22Rv1 (cell line): ENCODE data around the gene ULBP1.
"Not testable (repeated sequence)": the region's sequence is repeated elsewhere in the genome, so short reads cannot be mapped to it uniquely, and the experiment has no call there.

Experiments
- H3K27ac ChIP-seq: fragments of 450-650 bp; 2 replicates; pipeline ENCODE4 v1.5.1; 2017
- CTCF ChIP-seq: fragments of 450-650 bp; IDR thresholded peaks from 2 replicates; pipeline ENCODE4 v1.5.1; 2017; ENCODE audit warnings: mild to moderate bottlenecking
- ZFX ChIP-seq: fragments of 450-650 bp; IDR thresholded peaks from 2 replicates; pipeline ENCODE4 v1.6.1; 2017; ENCODE audit warnings: antibody characterized with exemption, borderline replicate concordance

ULBP1 gene

GRCh38 chr6:149990212-149990660 lies 26.5 kb downstream of the ULBP1 start:
- no peak for TF ChIP-seq CTCF
- TF ChIP-seq ZFX: no peak

DNA sequence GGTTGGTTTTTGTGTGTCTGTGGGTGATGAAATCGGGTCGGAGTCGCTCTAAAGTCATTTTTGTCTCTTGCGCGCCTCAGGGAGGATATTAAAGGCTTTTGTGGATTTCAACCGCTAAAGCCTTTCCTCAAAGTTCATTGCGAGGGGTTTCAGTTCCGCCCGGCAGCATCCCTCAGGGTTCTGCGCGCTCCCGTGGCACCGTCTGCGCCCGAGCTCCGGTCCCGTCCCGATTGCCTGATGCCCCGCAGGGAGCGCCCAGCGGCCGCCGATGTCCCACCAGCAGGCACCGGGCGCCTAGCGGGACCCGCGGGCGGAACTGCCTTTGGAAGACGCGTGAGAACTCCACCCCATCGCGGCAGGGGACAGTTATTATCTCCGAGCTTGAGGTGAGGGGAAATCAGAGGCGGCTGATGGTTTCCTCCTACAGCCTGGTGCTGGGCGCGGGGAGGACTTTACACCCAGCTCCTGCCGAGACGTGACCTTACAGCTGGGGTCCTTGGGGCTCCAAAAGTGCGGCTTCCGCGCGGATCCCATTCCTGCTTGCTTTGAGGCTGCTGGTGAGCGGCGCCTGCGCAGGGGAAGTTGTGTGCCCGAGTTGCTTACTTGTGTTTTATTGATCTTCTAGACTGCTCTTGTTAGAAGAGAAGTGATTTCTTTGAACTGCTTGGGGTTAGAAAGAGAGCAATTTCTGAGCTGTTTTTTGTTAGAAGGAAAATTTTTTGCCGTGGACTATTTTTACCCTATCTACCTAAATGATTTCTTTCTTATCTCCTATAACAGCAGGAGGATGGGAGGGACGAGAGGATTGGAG lies 27.1 kb downstream of the ULBP1 start:
- TF ChIP-seq CTCF (no peak), ZFX (no peak)
- no peak overlapping the region for H3K27ac ChIP-seq

More at GRCh38 chr6:149990212-149990660, 26.5 kb downstream of the ULBP1 start:
- no peak overlapping the region for H3K27ac ChIP-seq

DNA sequence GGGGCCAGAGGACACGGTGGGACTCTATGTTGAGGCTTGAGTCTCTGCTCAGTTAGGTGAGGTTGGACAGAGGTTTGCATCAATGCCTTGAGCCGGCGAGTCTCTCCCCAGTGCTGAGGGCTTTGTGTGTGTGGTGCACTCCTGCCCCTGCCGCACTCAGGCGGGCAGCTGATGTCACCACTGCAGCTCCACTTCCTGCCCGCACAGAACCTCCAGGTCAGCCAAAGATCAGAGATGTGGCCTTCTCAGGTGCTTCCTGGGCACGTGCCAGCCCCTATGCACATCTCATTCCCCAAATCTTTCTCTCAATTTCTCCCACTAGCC lies 27.7 kb downstream of the ULBP1 start:
- H3K27ac ChIP-seq: not testable (repeated sequence)

- TF ChIP-seq CTCF (no peak), ZFX (no peak)
- H3K27ac ChIP-seq: no peak overlapping the region
Measured at GRCh38 chr6:149991838-149992237, 28.1 kb downstream of the ULBP1 start.

- no peak overlapping the region for H3K27ac ChIP-seq
- TF ChIP-seq ZFX (no peak), CTCF (no peak)
Measured at GRCh38 chr6:149995235-149995750, 31.6 kb downstream of the ULBP1 start.

DNA sequence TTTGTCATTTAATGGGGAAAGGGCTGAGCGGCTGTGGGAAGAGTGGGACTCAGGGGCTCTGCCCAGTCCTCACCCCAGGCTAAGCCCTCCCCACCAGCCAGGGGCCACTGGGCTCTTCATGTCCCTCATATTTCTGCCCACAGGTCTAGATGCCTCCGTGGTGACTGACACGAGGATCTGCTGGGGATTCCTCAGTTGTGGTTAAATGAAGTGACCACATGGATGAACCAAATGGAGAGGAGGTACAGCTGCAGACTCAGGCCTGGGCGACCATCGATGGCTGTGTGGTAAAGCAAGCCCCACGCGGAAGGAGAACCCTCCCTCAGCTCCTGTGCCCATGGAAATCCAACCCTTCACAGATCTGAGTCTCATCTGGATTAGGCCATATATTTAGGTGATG lies 32.2 kb downstream of the ULBP1 start:
- H3K27ac ChIP-seq: no peak overlapping the region
- TF ChIP-seq ZFX (no peak), CTCF (no peak)

DNA sequence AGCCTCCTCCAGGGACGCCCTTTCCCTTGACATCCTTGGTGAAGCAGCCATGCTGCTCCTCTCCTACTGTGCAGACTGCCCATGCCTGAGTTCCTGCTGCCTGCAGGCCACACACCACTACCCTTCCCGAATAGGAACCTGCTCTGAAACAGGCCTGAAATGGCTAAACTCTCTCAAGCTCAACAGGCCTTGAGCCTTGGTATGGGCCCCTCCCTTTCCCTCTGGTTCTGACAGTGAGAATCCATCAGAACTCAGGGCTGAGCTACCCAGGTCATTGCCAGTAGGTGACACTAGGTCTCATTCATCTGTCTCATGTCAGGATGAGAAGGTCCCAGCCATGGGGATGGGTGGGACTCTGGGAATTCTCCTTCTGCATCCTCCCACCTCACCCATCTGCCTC lies 35.9 kb downstream of the ULBP1 start:
- no peak overlapping the region for H3K27ac ChIP-seq
- TF ChIP-seq ZFX: no peak
- no peak for TF ChIP-seq CTCF
